ENCODE data around the gene DQX1. TPM values are rescaled to one million over a fixed set of nuclear protein-coding genes. Genes with fewer than 3 reads are reported as not detected.

DQX1 gene
- total RNA-seq, 1 experiment from 2014 or later, result 1.3 TPM

DNA sequence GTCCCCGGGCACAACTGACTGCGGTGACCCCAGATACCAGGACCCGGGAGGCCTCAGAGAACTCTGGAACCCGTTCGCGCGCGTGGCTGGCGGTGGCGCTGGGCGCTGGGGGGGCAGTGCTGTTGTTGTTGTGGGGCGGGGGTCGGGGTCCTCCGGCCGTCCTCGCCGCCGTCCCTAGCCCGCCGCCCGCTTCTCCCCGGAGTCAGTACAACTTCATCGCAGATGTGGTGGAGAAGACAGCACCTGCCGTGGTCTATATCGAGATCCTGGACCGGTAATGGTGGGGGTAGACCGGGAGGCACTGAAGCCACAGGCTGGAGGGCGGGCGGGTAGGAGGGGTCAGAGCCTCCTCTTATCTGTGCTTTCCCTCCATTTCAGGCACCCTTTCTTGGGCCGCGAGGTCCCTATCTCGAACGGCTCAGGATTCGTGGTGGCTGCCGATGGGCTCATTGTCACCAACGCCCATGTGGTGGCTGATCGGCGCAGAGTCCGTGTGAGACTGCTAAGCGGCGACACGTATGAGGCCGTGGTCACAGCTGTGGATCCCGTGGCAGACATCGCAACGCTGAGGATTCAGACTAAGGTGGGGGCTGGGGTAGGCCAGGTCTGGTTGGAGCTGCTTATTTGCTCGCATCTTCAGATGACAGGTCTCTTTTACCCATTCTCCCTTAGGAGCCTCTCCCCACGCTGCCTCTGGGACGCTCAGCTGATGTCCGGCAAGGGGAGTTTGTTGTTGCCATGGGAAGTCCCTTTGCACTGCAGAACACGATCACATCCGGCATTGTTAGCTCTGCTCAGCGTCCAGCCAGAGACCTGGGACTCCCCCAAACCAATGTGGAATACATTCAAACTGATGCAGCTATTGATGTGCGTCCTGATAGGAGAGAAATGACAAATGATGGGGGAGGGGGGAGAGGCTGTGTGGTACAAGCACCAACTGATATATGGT is 4.5 kb upstream of the DQX1 start:
- H3K9me3 ChIP-seq (ENCODE audit: insufficient read depth, low read depth), result no peaks in the 10 kb centered on the region
- TF ChIP-seq, protein P1, sequence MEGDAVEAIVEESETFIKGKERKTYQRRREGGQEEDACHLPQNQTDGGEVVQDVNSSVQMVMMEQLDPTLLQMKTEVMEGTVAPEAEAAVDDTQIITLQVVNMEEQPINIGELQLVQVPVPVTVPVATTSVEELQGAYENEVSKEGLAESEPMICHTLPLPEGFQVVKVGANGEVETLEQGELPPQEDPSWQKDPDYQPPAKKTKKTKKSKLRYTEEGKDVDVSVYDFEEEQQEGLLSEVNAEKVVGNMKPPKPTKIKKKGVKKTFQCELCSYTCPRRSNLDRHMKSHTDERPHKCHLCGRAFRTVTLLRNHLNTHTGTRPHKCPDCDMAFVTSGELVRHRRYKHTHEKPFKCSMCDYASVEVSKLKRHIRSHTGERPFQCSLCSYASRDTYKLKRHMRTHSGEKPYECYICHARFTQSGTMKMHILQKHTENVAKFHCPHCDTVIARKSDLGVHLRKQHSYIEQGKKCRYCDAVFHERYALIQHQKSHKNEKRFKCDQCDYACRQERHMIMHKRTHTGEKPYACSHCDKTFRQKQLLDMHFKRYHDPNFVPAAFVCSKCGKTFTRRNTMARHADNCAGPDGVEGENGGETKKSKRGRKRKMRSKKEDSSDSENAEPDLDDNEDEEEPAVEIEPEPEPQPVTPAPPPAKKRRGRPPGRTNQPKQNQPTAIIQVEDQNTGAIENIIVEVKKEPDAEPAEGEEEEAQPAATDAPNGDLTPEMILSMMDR (conservative IDR thresholded peaks at IDR 0.05), result no peak
- TF ChIP-seq EZH2 (IDR thresholded peaks at IDR 0.05; ENCODE audit: low read depth), result no peak
- intact Hi-C loops (cut with micrococcal nuclease; ENCODE audit: unreplicated experiment), result loop anchor here (5.0 kb wide), 3 partner anchors 57 to 263 kb away; no protein-coding TSS in a partner anchor
- peaks cover 37% of the 10 kb centered on the region for H3K79me2 ChIP-seq (ENCODE audit: low read depth)
- H2AFZ ChIP-seq, result peak overlapping the region; percentile 94
- H3K4me3 ChIP-seq, result peak overlapping the region; percentile 93
- no peak overlapping the region for H3K27ac ChIP-seq
- no peaks in the 10 kb centered on the region for H3K9me2 ChIP-seq (ENCODE audit: insufficient read depth)
- peak in 1 of 2 experiments; percentile 20 for DNase-seq
- no TSS peak for BruUV-seq (replicated peaks)
- H3K4me2 ChIP-seq, result peak overlapping the region; percentile 84
- POLR2A ChIA-PET (ENCODE audit: unreplicated experiment), result interaction anchor here (0.7 kb wide), 2 partner anchors 85 to 330 kb away, joined by 4 read pairs; no protein-coding TSS in a partner anchor
- peaks cover 18% of the 10 kb centered on the region for H3K4me1 ChIP-seq (replicated peaks; ENCODE audit: insufficient read depth)
- peaks cover 9% of the 10 kb centered on the region; the same call in 1 of the 2 replicates for H4K20me1 ChIP-seq (ENCODE audit: insufficient read depth)
- peaks cover 18% of the 10 kb centered on the region for H3K36me3 ChIP-seq (ENCODE audit: low read depth)
- no peaks in the 10 kb centered on the region for H3K27me3 ChIP-seq (ENCODE audit: insufficient read depth, low read depth)
- H3F3A ChIP-seq (ENCODE audit: insufficient read depth, low read depth), result peaks cover 12% of the 10 kb centered on the region; the same call in 1 of the 2 replicates
- CTCF ChIA-PET, result interaction anchor here (0.5 to 0.6 kb wide), 2 partner anchors 21 to 59 kb away, joined by 4 to 8 read pairs; no protein-coding TSS in a partner anchor

DNA sequence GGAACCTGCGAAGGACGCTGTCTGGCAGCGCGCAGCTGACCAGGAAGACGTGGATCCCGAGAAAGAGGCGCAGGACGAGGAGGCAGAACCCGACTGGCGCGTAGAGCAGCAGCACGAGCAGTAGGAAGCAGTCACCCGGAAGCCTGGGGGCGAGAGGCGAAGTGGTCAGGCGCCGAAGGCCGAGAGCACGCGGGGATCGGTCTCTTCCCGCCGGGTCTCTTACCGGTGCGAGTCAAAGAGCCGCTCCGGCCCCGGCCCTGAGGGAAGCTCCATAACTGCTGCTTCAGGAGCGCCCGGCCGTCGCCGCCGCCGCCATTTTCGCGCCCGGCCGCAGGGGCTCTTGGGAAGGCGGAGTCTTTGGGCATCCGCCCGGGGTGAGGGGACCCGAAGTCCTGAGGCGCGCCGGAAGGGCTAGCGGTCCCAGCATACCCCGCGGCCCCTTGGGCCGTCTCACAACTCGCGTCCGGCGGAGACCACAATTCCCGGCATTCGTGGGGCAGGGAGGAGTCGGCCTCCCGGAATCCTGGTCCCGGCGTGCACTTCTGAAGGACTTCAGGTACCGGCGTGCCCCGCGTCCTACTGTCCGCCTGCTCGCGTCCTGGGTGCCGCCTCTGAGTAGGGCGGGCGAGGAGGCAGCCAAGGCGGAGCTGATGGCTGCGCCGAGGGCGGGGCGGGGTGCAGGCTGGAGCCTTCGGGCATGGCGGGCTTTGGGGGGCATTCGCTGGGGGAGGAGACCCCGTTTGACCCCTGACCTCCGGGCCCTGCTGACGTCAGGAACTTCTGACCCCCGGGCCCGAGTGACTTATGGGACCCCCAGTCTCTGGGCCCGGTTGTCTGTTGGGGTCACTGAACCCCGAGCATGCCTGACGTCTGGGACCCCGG is 3.6 kb upstream of the DQX1 start, which contains the start of the genes AUP1 and HTRA2:
Gene AUP1 (minus strand): TSS at position 350 of the 882 bp plus-strand sequence. CDS start 77 bp downstream, at position 273.
Gene HTRA2 (plus strand): TSS at position 577 of the 882 bp plus-strand sequence. CDS start 74 bp downstream, at position 651.
- intact Hi-C loops (cut with micrococcal nuclease; ENCODE audit: unreplicated experiment), result loop anchor here (1.0 to 5.0 kb wide), 6 partner anchors 22 to 262 kb away; partner anchors contain the start of genes PCGF1 and TTC31
- no peak for TF ChIP-seq EZH2 (IDR thresholded peaks at IDR 0.05; ENCODE audit: low read depth)
- TF ChIP-seq, protein P1 (conservative IDR thresholded peaks at IDR 0.05), result no peak
- POLR2A ChIA-PET (ENCODE audit: unreplicated experiment), result interaction anchor here (0.6 to 1.0 kb wide), 6 partner anchors 12 to 331 kb away, joined by 3 to 4 read pairs (median 3); no protein-coding TSS in a partner anchor
- Histone ChIP-seq H3F3A (ENCODE audit: insufficient read depth, low read depth) (peaks cover 12% of the 10 kb centered on the region; the same call in 1 of the 2 replicates), H3K4me2 (peak within 1 kb of the TSS; percentile 99), H3K4me3 (peak within 1 kb of the TSS; percentile 93), H3K79me2 (ENCODE audit: low read depth) (peaks cover 37% of the 10 kb centered on the region), H3K9me3 (ENCODE audit: insufficient read depth, low read depth) (no peaks in the 10 kb centered on the region), H2AFZ (peak within 1 kb of the TSS; percentile 94), H3K4me1 (replicated peaks; ENCODE audit: insufficient read depth) (peaks cover 18% of the 10 kb centered on the region), H3K9me2 (ENCODE audit: insufficient read depth) (no peaks in the 10 kb centered on the region), H3K27ac (peak within 1 kb of the TSS; percentile 48), H3K36me3 (ENCODE audit: low read depth) (peaks cover 18% of the 10 kb centered on the region), H4K20me1 (ENCODE audit: insufficient read depth) (peaks cover 9% of the 10 kb centered on the region; the same call in 1 of the 2 replicates), H3K27me3 (ENCODE audit: insufficient read depth, low read depth) (no peaks in the 10 kb centered on the region)
- no TSS peak for BruUV-seq (replicated peaks)
- DNase-seq, result peak; percentile 97 to 98
- CTCF ChIA-PET, result interaction anchor here (0.5 to 0.7 kb wide), 2 partner anchors 46 to 58 kb away, joined by 3 to 8 read pairs; no protein-coding TSS in a partner anchor

All from PC-9 (cell line).